GM23248 (cell line): ENCODE measurements around the gene CDC42EP3. TPM values are rescaled to one million over a fixed set of nuclear protein-coding genes. Genes with fewer than 3 reads are reported as not detected.

Experiments
- DNase-seq: peaks from one replicate; pipeline ENCODE4 v3.0.0-alpha.2; 2015
- H2AFZ ChIP-seq: fragments of 200-600 bp; sonication (generic); 2 replicates; pipeline ENCODE4 v1.6.1; 2016; ENCODE audit warnings: antibody characterized with exemption
- H3F3A ChIP-seq: fragments of 200-600 bp; sonication (generic); 2 replicates; pipeline ENCODE4 v1.6.1; 2016; ENCODE audit warnings: mild to moderate bottlenecking, antibody characterized with exemption, mixed run types; ENCODE audit not compliant: insufficient read depth
- H3K27ac ChIP-seq: fragments of 200-600 bp; sonication (generic); 2 replicates; pipeline ENCODE4 v1.5.1; 2016; ENCODE audit warnings: mild to moderate bottlenecking
- H3K27me3 ChIP-seq: fragments of 200-600 bp; sonication (generic); replicated peaks from 2 replicates; pipeline ENCODE4 v1.6.1; 2016; ENCODE audit warnings: mild to moderate bottlenecking; ENCODE audit not compliant: insufficient read depth
- H3K36me3 ChIP-seq: fragments of 200-600 bp; sonication (generic); 2 replicates; pipeline ENCODE4 v1.6.1; 2016; ENCODE audit warnings: low read depth, mild to moderate bottlenecking
- H3K4me1 ChIP-seq: fragments of 200-600 bp; sonication (generic); 2 replicates; pipeline ENCODE4 v1.6.1; 2016; ENCODE audit warnings: mild to moderate bottlenecking; ENCODE audit not compliant: insufficient read depth
- H3K4me2 ChIP-seq: fragments of 200-600 bp; sonication (generic); one replicate; pipeline ENCODE4 v1.6.1; 2016; ENCODE audit warnings: mild to moderate bottlenecking; ENCODE audit not compliant: unreplicated experiment
- H3K4me3 ChIP-seq: fragments of 200-600 bp; sonication (generic); 2 replicates; pipeline ENCODE4 v1.5.1; 2016; ENCODE audit warnings: mild to moderate bottlenecking
- H3K79me2 ChIP-seq: fragments of 200-600 bp; sonication (generic); 2 replicates; pipeline ENCODE4 v1.6.1; 2016; ENCODE audit warnings: mild to moderate bottlenecking; ENCODE audit not compliant: insufficient read depth
- H3K9ac ChIP-seq: fragments of 200-600 bp; sonication (generic); 2 replicates; pipeline ENCODE4 v1.6.1; 2016; ENCODE audit warnings: mild to moderate bottlenecking
- H3K9me2 ChIP-seq: fragments of 200-600 bp; sonication (generic); 2 replicates; pipeline ENCODE4 v1.6.1; 2016; ENCODE audit warnings: mixed run types, mild to moderate bottlenecking, moderate library complexity; ENCODE audit not compliant: insufficient read depth
- H3K9me3 ChIP-seq: fragments of 200-600 bp; sonication (generic); one replicate; pipeline ENCODE4 v1.6.1; 2017; ENCODE audit warnings: low read depth
- H4K20me1 ChIP-seq: fragments of 200-600 bp; sonication (generic); 2 replicates; pipeline ENCODE4 v1.6.0; 2016; ENCODE audit not compliant: insufficient read depth
- EZH2 ChIP-seq: fragments of 200-600 bp; sonication (generic); IDR thresholded peaks from 2 replicates; pipeline ENCODE4 v1.6.1; 2018; ENCODE audit warnings: antibody characterized with exemption, mild to moderate bottlenecking; ENCODE audit not compliant: insufficient read depth, poor library complexity, severe bottlenecking
- EZH2phosphoT487 ChIP-seq: fragments of 200-600 bp; sonication (generic); IDR thresholded peaks from 2 replicates; pipeline ENCODE4 v1.6.1; 2018; ENCODE audit warnings: antibody characterized with exemption, moderate library complexity, mild to moderate bottlenecking, low read depth; ENCODE audit not compliant: insufficient read depth
- WGBS, 2 experiments: methylation state at CpG; one replicate each; pipeline ENCODE4 v1.1.6; 2015 to 2017; ENCODE audit warnings: low lambda C conversion rate in 2 of 2, low coverage in 1 of 2; ENCODE audit errors: missing lambda C conversion rate in 2 of 2; 5-methylcytosine and 5-hydroxymethylcytosine counted together
- in situ Hi-C: fragments of 300-500 bp; cut with MboI; formaldehyde crosslinking; loops from 2 replicates; pipeline ENCODE4 v1.15.0; 2020
- polyA plus RNA-seq: library from polyadenylated mRNA; unstranded; fragments of >200 nt; fragmentation: Nextera tagmentation; extraction: Ambion mirVana; gene quantifications from 2 replicates; pipeline ENCODE4 v1.2.1, GENCODE V29; 2016
- total RNA-seq: library from RNA; depleted of rRNA; stranded (reverse); fragments of >200 nt; shearing (Covaris generic); gene quantifications from 2 replicates; pipeline ENCODE4 v1.2.3, GENCODE V29; 2014

The CDC42EP3 gene
- total and polyA plus RNA-seq, 2 experiments from 2014 or later: 166 to 295 TPM

- peak overlapping the region; percentile 35 for H3K4me2 ChIP-seq
- 24 to 31% methylated on average over 11 of the region's 11 CpGs for WGBS, 2 experiments
Measured at GRCh38 chr2:37625796-37626571, 45.5 kb downstream of the CDC42EP3 start.

GRCh38 chr2:37625156-37625555 lies 46.3 kb downstream of the CDC42EP3 start:
- Histone ChIP-seq H3F3A (peaks cover 50% of the 10 kb centered on the region), H4K20me1 (no peaks in the 10 kb centered on the region), H3K4me2 (peak overlapping the region; percentile 68), H3K4me1 (peaks cover 68% of the 10 kb centered on the region), H2AFZ (no peak overlapping the region), H3K27ac (peak overlapping the region; percentile 89), H3K36me3 (no peaks in the 10 kb centered on the region), H3K9me3 (no peaks in the 10 kb centered on the region), H3K4me3 (no peak overlapping the region; the same call in 1 of the 2 replicates), H3K9me2 (no peaks in the 10 kb centered on the region), H3K27me3 (no peaks in the 10 kb centered on the region), H3K9ac (peak overlapping the region; percentile 66), H3K79me2 (no peaks in the 10 kb centered on the region)
- in situ Hi-C loops: no loop called here
- peak; percentile 92 for DNase-seq
- TF ChIP-seq EZH2phosphoT487: no peak
- no peak for TF ChIP-seq EZH2

More at GRCh38 chr2:37625796-37626571, 45.5 kb downstream of the CDC42EP3 start:
- peak overlapping the region; percentile 29 for H3K9ac ChIP-seq
- no peaks in the 10 kb centered on the region for H3K27me3 ChIP-seq
- no peaks in the 10 kb centered on the region for H3K9me3 ChIP-seq
- DNase-seq: peak; percentile 61
- no peaks in the 10 kb centered on the region for H3K36me3 ChIP-seq
- H2AFZ ChIP-seq: peak overlapping the region; percentile 22; the same call in 1 of the 2 replicates
- no peak overlapping the region for H3K4me3 ChIP-seq
- H4K20me1 ChIP-seq: no peaks in the 10 kb centered on the region
- in situ Hi-C loops: no loop called here
- peaks cover 69% of the 10 kb centered on the region for H3K4me1 ChIP-seq
- TF ChIP-seq EZH2phosphoT487 (no peak), EZH2 (no peak)
- no peaks in the 10 kb centered on the region for H3K9me2 ChIP-seq
- peak overlapping the region; percentile 89 for H3K27ac ChIP-seq
- H3K79me2 ChIP-seq: no peaks in the 10 kb centered on the region
- H3F3A ChIP-seq: peaks cover 55% of the 10 kb centered on the region

- H2AFZ ChIP-seq: no peak overlapping the region
- peaks cover 54% of the 10 kb centered on the region for H3F3A ChIP-seq
- peak; percentile 78 for DNase-seq
- peaks cover 70% of the 10 kb centered on the region for H3K4me1 ChIP-seq
- H3K4me3 ChIP-seq: peak overlapping the region; percentile 44
- H3K9me2 ChIP-seq: no peaks in the 10 kb centered on the region
- peak overlapping the region; percentile 66 for H3K9ac ChIP-seq
- H3K79me2 ChIP-seq: no peaks in the 10 kb centered on the region
- in situ Hi-C loops: no loop called here
- no peaks in the 10 kb centered on the region for H3K36me3 ChIP-seq
- H3K9me3 ChIP-seq: no peaks in the 10 kb centered on the region
- H3K27ac ChIP-seq: peak overlapping the region; percentile 89
- no peaks in the 10 kb centered on the region for H4K20me1 ChIP-seq
- peak overlapping the region; percentile 68 for H3K4me2 ChIP-seq
- no peaks in the 10 kb centered on the region for H3K27me3 ChIP-seq
- TF ChIP-seq EZH2phosphoT487 (no peak), EZH2 (no peak)
- WGBS, 2 experiments: 72% methylated on average over 8 of the region's 8 CpGs
Measured at GRCh38 chr2:37623971-37624900, 47.2 kb downstream of the CDC42EP3 start.

GRCh38 chr2:37623406-37623805 lies 48.0 kb downstream of the CDC42EP3 start:
- Histone ChIP-seq H3K27ac (peak overlapping the region; percentile 89), H3K4me3 (no peak overlapping the region), H3K36me3 (no peaks in the 10 kb centered on the region), H3K4me2 (peak overlapping the region; percentile 68), H3F3A (peaks cover 59% of the 10 kb centered on the region), H2AFZ (no peak overlapping the region), H3K9me3 (no peaks in the 10 kb centered on the region), H3K79me2 (no peaks in the 10 kb centered on the region), H3K9ac (no peak overlapping the region), H4K20me1 (no peaks in the 10 kb centered on the region), H3K9me2 (no peaks in the 10 kb centered on the region), H3K4me1 (peaks cover 70% of the 10 kb centered on the region), H3K27me3 (no peaks in the 10 kb centered on the region)
- in situ Hi-C loops: no loop called here
- TF ChIP-seq EZH2phosphoT487 (no peak), EZH2 (no peak)
- no peak for DNase-seq
